GM21515 (cell line): ENCODE data around the gene TUBA4B.
"Not testable (repeated sequence)": the region's sequence is repeated elsewhere in the genome, so short reads cannot be mapped to it uniquely, and the experiment has no call there.

Source experiments
- ATAC-seq: cut with Tn5 transposase; IDR thresholded peaks from one replicate; pipeline ENCODE4 v1.9.1; 2021; ENCODE audit not compliant: unreplicated experiment

Gene TUBA4B

DNA sequence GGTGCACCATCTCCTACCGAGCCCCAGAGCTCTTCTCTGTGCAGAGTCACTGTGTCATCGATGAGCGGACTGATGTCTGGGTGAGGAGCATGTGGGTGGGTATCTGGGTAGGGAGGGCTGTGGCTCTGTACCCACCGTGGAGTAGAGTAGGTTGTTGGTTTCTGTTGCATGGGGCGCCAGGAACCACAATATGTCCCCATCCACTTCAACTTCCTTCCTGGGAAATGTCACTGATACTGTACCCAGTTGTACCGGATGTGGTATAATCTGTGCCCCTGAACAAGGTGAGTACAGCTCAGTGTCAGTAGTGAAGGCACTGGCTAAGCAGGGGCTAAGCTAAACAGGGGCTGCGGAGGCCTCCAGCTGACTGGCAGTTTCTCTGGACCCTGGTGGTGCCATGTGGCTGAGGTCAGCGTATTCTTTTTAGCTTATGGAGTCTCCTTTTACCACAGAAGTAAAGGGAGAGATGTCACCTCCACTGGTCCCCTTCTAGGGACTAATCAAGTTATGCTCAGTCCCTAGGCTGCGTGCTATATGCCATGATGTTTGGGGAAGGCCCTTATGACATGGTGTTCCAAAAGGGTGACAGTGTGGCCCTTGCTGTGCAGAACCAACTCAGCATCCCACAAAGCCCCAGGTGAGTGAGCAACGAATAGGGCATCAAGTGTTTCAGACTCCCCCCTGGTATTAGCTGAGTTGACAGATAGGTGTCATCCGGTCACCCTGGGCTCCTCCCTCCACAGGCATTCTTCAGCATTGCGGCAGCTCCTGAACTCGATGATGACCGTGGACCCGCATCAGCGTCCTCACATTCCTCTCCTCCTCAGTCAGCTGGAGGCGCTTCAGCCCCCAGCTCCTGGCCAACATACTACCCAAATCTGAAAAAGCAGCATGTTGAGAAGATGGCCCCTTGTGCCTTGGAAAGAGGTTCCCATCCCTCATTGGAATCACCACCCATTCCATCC is 5.1 kb upstream of the TUBA4B start:
- ATAC-seq: no peak

DNA sequence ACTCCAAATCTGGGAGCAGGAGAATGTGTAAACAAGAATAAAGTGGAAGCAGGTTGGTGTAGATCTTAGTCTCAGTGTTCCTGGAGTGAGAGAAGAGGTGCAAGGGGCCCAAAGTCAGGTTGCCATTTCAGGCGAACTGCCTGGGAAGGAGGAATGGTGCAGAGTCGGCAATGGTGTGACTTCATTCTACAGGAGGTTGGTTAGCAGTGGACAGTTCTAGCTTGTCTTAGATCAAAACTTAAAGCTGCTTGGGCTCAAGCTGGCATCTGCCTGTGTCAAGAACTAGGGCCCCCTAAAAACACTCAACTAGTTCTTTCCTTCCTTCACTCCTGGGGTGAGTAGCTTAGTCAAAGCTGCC is 4.2 kb upstream of the TUBA4B start:
- no peak for ATAC-seq

DNA sequence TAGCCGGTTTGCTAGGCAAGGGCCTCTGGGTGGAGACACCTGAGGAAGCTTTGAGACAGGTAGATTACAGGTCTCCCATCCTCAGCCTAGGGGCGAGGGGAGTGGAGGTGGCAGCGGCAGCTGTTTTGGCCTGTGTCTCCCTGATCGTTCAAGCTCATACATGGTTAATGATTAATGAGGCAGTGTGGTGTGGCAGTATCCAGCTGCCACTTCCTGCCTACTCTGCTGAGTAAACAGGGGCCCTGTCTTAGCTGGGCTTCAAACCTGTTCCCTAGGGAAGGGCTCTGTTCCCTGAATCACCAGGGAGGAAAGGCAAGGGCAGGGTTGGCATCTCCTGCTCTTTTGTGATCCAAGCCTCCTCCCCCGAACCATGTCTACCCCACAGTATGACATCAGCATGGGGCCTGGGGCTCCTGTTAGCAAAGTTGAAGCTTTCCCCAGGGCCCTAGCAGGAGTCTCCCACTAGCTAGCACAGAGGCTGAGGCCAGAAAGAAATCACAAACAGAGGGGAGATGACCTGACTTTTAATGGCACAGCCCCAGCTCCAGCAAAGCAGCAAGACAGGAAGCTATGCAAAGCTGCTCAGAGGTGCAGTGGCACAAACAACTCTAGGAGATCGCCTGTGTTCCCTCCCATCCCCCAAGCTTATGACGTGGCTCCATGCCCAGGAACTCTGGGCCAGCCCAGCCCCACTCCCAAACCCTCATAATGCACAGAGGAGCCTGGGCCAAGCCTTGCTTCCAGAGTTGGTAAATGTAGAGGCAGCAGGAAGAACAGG is 3.7 kb upstream of the TUBA4B start:
- peak; percentile 22 for ATAC-seq

DNA sequence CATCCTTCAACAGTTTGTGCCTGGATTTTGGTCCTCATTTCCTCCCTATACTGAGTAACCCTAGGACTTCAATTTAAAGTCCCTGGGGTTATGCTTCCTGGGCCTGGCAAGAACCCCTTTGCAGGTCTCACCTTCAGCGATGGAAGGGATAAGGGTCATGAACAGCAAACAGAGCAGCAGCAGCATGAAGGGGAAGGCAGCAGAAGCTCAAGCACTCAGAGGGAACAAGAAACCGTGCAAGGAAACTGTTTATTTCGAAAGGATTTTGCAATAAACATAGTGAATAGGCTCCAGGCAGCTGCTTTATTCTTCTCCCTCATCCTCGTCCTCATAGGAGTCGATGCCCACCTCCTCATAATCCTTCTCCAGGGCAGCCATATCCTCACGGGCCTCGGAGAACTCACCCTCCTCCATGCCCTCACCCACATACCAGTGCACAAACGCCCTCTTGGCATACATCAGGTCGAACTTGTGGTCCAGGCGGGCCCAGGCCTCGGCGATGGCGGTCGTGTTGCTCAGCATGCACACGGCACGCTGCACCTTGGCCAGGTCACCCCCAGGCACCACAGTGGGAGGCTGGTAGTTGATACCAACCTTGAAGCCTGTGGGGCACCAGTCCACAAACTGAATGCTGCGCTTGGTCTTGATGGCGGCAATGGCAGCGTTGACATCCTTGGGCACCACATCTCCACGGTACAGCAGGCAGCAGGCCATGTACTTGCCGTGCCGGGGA is 2.8 kb upstream of the TUBA4B start:
- ATAC-seq: no peak

DNA sequence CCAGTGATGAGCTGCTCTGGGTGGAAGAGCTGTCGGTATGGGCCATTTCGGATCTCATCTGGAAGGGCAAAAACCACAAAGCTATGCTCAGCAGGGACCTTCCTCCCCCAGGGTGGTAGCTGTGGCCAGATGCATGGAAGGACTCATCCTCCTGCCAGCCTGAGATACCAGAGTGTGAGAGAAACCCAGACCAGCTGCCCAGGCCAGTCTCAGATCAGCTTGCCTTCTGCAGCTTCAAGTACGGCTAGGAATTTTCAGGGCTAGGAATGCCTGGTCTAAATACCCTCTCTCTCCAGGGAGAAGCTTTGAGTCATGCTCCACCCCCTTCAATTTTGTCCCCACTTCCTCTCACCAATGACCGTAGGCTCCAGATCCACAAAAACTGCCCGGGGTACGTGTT is 1.4 kb upstream of the TUBA4B start:
- ATAC-seq: no peak

DNA sequence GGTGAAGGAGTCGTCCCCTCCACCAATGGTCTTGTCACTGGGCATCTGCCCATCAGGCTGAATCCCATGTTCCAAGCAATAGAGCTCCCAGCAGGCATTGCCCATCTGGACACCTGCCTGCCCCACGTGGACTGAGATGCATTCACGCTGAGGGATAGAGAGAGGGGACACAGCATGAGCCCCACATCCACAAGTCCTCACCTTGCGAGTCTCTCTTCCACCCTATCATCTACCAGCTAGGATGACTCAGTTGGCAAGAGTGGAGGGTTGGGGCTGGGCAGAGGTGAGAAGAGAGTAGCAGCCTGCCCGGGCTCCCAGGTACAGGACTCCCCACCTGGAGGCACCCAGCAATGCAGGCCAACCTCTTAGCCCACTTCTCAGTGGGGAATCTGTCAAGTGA is 959 bp upstream of the TUBA4B start:
- ATAC-seq: no peak

DNA sequence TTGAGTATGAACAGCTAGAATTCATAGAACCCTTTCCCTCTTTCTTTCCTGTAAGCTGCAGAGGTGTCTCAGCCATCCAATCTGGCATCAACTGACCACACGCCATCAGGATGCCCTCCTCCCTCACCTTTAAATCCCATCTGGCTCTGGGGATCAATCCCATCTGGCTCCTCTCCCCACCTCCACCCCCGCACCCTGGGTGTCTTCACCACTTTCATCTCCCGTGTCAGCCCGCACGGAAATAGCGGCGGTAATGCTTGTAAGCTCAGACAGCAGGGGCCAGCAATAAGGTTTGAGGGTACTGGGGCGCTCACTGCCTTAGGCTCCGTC is 508 bp upstream of the TUBA4B start:
- peak; percentile 0 for ATAC-seq

DNA sequence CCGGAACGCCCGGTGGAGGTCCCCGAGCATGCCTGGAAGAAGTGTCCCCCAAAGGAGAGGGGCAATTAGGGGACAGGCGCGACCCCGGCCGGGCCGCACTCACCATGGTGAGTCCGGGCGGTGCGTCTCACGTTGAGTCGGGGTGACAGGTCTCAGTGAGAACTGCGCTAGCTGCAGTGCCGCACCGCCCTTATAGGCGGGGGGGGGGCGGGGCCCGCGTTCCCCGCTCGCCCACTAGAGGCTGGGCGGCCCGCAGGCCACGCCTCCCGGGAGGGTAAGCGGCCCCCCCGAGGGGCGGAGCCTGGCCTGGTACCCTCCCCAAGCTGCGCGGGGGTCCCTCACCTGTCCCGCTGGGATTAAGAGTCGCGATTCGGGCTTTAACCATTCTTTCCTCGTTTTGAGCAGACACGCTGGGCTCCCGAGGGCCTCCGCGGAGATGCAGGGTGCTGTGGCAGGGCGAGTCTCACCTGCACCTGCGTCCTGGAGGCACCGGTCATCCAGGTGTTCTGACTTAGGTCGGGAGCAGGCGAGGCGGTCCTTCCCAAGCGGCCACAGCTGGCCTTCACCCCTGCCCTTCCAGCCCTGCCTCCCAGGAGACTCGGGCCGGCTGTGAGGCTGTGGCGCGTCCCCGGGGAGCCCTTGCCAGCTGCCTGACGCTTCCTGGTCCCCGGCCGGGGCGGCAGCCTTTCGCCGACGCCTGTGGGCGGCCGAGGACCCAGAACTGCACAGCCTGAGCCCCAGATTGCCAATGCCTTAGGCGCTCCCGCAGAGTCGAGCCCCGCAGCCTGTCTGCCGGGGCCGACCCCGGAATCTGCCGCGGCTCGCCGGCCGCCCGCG is 928 bp downstream of the TUBA4B start, which contains the start of gene TUBA4A:
Gene TUBA4A (minus strand): TSS at position 166 of the 837 bp plus-strand sequence. CDS start 60 bp downstream, at position 106.
- ATAC-seq: peak; percentile 48

DNA sequence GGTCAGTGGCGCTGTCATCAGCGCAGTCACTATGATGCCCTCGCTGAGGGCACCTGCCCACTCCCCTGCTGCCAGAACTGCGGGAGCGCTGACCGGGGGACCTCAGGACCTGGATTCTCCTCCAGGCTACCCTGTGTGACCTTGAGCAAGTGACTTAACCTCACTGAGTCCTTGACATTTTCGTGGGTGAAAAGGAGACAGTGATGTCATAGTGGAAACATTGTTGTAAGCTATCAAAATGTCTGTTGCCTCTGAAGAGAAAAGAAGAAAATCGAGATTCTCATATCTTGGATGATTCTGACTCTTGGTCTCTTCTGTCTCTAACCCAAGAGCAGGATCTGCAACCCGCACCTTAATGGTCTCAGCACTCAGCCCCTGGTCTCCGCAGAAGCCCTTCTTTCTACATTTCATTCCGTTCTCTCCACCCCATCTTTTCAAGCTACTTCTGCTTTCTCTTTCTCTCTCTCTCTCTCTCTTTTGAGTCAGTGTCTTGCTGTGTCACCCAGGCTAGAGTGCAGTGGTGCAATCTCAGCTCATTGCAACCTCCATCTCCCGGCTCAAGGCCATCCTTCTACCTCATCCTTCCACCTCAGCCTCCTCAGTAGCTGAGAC is 1.7 kb downstream of the TUBA4B start:
- peak; percentile 29 for ATAC-seq

DNA sequence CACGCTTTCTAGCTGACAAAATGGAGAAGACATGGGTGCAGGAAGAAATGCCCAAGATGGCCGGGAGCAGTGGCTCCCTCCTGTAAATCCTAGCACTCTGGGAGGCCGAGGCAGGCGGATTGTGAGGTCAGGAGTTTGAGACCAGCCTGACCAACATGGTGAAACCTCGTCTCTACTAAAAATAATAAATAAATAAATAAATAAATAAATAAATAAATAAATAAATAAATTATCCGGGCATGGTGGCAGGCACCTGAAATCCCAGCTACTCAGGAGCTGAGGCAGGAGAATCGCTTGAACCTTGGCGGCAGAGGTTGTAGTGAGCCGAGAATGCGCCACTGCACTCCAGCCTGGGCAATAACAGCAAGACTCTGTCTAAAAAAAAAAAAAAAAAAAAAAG is 5.9 kb downstream of the TUBA4B start:
- not testable (repeated sequence) for ATAC-seq

DNA sequence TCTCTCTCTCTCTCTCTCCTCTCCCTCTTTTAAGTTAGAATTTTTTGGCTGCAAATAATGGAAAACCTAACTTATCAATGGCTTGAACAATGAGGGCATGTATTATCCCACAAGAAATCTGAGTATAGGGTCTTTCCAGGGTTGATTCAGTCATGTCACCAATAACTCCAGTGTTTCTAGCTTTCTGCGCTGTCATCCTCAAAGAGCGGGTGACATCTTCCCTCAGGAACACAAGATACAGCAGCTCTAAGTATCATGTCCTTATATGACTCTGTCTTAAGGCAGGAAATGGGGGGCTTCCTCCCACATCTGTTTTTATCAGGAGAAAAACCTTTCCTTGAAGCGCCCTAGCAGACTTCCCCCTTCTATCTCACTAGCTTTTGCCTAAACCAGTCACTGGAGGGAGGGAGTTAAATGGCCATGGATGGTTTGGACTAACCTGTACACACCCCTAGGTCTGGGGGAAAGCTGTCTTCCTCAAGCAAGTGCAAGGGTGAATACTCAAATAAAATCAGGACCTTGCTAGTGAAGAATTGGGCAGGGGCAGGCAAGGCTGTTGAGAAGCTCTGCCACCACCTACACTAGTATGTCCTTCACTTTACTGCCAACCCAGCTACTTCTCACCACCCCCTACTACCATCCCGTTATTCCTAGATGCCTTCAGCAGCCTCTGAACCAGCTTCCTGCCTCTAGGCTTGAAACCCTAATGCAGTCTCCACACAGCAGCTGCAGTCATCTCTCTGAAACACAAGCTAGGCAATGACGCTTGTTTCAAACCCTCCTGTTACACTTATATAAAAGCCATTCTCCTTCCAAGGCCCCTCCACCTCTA is 8.2 kb downstream of the TUBA4B start:
- ATAC-seq: no peak

DNA sequence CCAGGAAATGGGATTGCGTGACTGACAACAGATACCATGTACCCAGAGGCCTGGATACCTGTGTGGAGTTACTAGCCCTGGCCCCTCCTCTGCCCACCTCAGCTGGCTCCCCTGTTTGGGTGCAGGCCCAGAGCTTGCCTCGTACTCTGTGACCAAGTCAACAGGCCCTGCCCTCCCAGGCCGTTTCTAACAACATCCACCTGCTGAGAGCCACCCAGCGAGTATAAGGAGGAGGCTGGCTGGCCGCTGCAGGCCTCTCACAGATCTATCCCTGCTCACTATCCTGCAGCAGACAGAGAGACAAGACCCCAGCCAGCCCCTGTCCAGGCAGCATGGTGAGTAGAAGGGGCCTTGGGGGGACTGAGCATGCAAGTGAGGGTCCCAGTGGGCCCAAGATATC is 13.2 kb downstream of the TUBA4B start:
- ATAC-seq: no peak

DNA sequence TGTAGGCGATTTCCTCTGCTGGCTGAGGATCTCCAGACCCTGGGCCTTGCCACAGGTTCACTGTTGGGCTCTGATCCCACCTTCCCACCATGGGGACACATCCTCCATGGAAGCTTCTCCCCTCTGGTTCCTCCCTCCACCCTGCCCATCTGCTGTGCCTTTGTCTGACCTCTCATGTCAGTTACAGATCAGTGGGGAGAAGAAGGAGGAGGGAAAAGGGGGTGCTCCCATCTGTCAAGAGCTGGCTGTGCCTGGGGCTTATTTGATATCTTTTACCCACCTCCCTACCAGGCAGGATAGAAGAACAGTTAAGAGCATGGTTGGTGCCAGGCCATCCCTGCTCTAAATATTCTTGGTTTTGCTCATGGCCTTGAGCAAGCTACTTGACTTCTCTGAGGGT is 13.8 kb downstream of the TUBA4B start:
- no peak for ATAC-seq

DNA sequence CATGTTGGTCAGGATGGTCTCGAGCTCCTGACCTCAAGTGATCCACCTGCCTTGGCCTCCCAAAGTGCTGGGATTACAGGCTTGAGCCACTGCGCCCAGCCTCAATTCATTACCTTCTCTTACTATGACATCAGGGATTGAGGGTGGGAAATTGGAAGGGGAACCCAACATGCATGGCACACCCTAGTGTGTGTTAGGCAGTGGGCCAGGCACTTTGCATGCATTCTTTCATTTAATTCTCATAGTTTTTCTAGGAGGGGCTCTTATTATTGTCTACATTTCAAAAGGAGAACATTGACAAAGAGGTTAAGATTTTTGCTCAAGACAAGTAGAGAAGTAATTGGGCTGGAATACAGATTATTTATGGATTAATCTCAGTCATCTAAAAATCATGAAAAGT is 15.3 kb downstream of the TUBA4B start:
- ATAC-seq: no peak

DNA sequence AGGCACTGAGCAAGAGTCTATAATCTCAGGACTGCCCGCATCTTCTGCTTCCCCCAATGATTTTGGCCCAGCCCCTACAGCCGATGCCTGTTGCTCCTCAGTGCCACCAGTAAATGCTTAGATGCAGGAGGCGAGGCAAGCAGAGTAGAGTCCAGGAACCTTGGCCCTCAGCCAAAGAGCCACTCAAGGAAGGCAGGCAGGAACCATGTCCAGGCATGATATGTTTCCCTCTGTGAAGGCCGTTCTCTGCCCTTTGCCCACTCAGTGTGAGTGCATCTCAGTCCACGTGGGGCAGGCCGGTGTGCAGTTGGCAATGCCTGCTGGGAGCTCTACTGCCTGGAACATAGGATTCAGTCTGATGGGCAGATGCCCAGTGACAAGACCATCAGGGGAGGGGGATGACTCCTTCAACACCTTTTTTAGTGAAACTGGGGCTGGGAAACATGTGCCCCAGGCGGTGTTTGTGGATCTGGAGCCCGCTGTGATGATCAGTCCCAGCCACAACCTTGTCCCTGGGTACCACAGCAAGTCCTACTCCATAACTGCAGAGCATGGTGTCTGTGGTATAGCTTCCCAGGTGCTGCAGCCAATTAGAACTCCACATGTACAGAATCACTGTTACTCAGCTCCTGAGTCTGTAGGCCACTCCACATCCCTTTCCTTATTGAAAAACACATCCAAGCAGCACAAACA is 16.5 kb downstream of the TUBA4B start:
- no peak for ATAC-seq

DNA sequence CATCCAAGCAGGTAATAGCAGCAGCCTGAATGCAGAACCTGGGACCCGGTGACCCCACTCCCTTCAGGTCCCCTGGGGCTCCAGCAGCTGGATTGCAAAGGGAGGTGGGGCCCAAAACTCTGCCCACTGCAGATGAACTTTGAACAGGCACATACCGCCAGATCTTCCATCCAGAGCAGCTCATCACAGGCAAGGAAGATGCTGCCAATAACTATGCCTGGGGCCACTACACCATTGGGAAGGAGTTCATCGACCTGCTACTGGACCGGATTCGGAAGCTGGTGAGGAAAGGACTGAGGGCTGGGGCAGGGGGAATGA is 17.0 kb downstream of the TUBA4B start:
- no peak for ATAC-seq

DNA sequence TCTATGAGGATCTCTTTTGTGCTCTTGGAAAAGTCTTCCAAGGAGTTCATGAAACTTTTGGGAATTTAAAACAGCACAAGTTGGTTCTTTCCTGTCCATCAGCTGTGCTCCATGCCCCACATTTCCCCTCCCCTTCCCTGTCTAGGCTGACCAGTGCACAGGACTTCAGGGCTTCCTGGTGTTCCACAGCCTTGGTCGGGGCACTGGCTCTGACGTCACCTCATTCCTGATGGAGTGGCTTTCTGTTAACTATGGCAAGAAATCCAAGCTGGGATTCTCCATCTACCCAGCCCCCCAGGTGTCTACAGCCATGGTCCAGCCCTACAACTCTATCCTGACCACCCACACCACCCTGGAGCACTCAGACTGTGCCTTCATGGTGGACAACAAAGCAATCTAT is 18.0 kb downstream of the TUBA4B start:
- no peak for ATAC-seq

DNA sequence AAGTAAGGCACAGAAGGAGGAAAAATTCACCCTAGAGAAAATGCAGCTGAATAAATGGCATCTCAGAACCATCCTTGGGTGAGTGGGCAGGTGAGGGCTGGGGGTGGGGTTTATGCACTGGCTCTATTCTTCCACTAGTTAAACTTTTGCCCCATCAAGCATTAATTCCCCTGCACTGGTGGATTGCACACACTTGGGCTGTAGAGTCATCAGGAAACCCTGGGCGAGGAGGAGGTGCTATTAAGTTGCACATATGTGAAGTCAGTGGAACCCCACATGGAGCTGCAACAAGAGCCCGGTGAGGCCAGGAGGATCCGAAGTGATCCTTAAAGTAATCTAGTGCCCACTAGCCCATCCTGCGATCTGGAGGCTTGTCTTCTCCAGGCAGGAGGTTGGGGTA is 19.3 kb downstream of the TUBA4B start:
- no peak for ATAC-seq

DNA sequence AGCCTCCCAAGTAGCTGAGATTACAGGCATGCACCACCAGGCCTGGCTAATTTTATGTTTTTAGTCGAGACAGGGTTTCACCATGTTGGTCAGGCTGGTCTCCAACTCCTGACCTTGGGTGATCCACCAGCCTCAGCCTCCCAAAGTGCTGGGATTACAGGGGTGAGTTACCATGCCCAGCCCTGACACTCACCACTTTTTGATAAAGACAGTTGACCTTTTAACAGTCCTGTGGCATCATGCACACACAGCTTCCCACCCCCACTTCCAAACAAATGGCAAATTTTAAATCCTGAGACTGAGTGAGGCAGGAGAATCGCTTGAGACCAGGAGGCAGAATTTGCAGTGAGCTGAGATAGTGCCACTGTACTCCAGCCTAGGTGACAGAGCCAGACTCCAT is 20.0 kb downstream of the TUBA4B start:
- no peak for ATAC-seq
